B cell (primary cell): Measurements from ENCODE around the gene TNN. TPM values are rescaled to one million over a fixed set of nuclear protein-coding genes. Genes with fewer than 3 reads are reported as not detected.

Experiments used
- ATAC-seq: fragments of 200-7000 bp; cut with Tn5 transposase; one replicate; pipeline ENCODE4 v1.10.0; 2021; ENCODE audit warnings: low read depth, mild to moderate bottlenecking, moderate number of reproducible peaks, moderate library complexity
- CTCF ChIA-PET: fragments of 350-600 bp; sonication (Branson Sonifier 250); formaldehyde crosslinking; loops from one replicate; lab custom pipeline; 2021; ENCODE audit warnings: antibody characterized with exemption, inconsistent platforms; lab: Charles Lee
- POLR2A ChIA-PET: fragments of 350-600 bp; sonication (Branson Sonifier 250); formaldehyde crosslinking; loops from one replicate; lab custom pipeline; 2021; ENCODE audit warnings: antibody characterized with exemption; lab: Charles Lee
- DNase-seq: peaks from one replicate; pipeline ENCODE4 v3.0.0; 2013
- H2AFZ ChIP-seq: 2 replicates; pipeline ENCODE4 v1.6.1; 2012; ENCODE audit warnings: mild to moderate bottlenecking, low read depth, low read length; ENCODE audit not compliant: insufficient read depth, poor library complexity, severe bottlenecking
- H3K27ac ChIP-seq, 2 donors: 1 replicate in 1 of 2; 2 replicates in 1 of 2; pipeline ENCODE4 v1.5.1; 2012 to 2013; ENCODE audit warnings: low read length in 2 of 2, mild to moderate bottlenecking in 2 of 2, moderate library complexity in 1 of 2
- H3K27me3 ChIP-seq, 4 experiments: fragments of 200-600 bp in 1 of 4; sonication (generic) in 1 of 4; replicated peaks in 1 of 4; 1 replicate in 2 of 4; 2 replicates in 2 of 4; pipeline versions ENCODE4 v1.6.1 to v1.7.0; 2013 to 2016; ENCODE audit warnings: low read length in 3 of 4, mild to moderate bottlenecking in 2 of 4, mixed read lengths in 1 of 4, moderate library complexity in 1 of 4; ENCODE audit not compliant: insufficient read depth in 4 of 4, control insufficient read depth in 3 of 4; ENCODE audit errors: control extremely low read depth in 1 of 4
- H3K36me3 ChIP-seq, 2 experiments: replicated peaks in 1 of 2; 1 replicate in 1 of 2; 2 replicates in 1 of 2; pipeline versions ENCODE4 v1.6.1 to v1.7.1; 2013; ENCODE audit warnings: low read length in 1 of 2; ENCODE audit not compliant: insufficient read depth in 2 of 2, control insufficient read depth in 1 of 2; ENCODE audit errors: control extremely low read depth in 1 of 2, extremely low read depth in 1 of 2
- H3K4me1 ChIP-seq, 2 donors: fragments of 200-600 bp in 1 of 2; sonication (generic) in 1 of 2; 1 replicate in 1 of 2; 2 replicates in 1 of 2; pipeline versions ENCODE4 v1.5.1 to v1.6.1; 2013 to 2017; ENCODE audit warnings: low read length in 2 of 2; ENCODE audit not compliant: control insufficient read depth in 2 of 2, insufficient read depth in 2 of 2
- H3K4me2 ChIP-seq: replicated peaks from 2 replicates; pipeline ENCODE3; 2012; ENCODE audit warnings: mild to moderate bottlenecking, low read depth, low read length; ENCODE audit not compliant: poor library complexity, severe bottlenecking
- H3K4me3 ChIP-seq, 5 experiments: fragments of 200-600 bp in 1 of 5; sonication (generic) in 1 of 5; 1 replicate in 3 of 5; 2 replicates in 2 of 5; pipeline versions ENCODE4 v1.5.1 to v1.7.0; 2011 to 2016; ENCODE audit warnings: low read length in 4 of 5, mild to moderate bottlenecking in 4 of 5, low read depth in 2 of 5, control low read depth in 1 of 5, moderate library complexity in 1 of 5; ENCODE audit not compliant: insufficient read depth in 1 of 5; ENCODE audit errors: control extremely low read depth in 1 of 5, extremely low read depth in 1 of 5
- H3K79me2 ChIP-seq: fragments of 200-600 bp; sonication (generic); one replicate; pipeline ENCODE4 v1.6.0; 2016; ENCODE audit warnings: low read length; ENCODE audit not compliant: control insufficient read depth, insufficient read depth
- H3K9ac ChIP-seq: fragments of 200-600 bp; sonication (generic); 2 replicates; pipeline ENCODE4 v1.6.1; 2017; ENCODE audit warnings: mild to moderate bottlenecking, low read length, moderate library complexity
- H3K9me3 ChIP-seq, 3 donors: one replicate each; pipeline versions ENCODE4 v1.6.1 to v1.7.1; 2013; ENCODE audit warnings: low read length in 2 of 3; ENCODE audit not compliant: control insufficient read depth in 2 of 3, insufficient read depth in 1 of 3; ENCODE audit errors: control extremely low read depth in 1 of 3
- H4K20me1 ChIP-seq: 2 replicates; pipeline ENCODE4 v1.6.0; 2012; ENCODE audit warnings: mild to moderate bottlenecking, low read length; ENCODE audit not compliant: insufficient read depth, control insufficient read depth, poor library complexity, severe bottlenecking
- H3K27ac Mint-ChIP-seq: one replicate; pipeline ENCODE4 v1.8.0; 2021; ENCODE audit warnings: mixed read lengths
- H3K27me3 Mint-ChIP-seq: one replicate; pipeline ENCODE4 v1.8.0; 2021; ENCODE audit warnings: mixed read lengths
- H3K4me1 Mint-ChIP-seq: one replicate; pipeline ENCODE4 v1.8.0; 2021; ENCODE audit warnings: mixed read lengths
- H3K4me3 Mint-ChIP-seq: one replicate; pipeline ENCODE4 v1.8.0; 2021; ENCODE audit warnings: mixed read lengths
- H3K9me3 Mint-ChIP-seq: one replicate; pipeline ENCODE4 v1.8.0; 2022; ENCODE audit warnings: mixed read lengths; ENCODE audit not compliant: insufficient read depth
- CTCF ChIP-seq: fragments of 200-600 bp; IDR thresholded peaks from one replicate; pipeline ENCODE4 v1.8.0; 2022; ENCODE audit warnings: antibody characterized with exemption, mild to moderate bottlenecking
- EZH2 ChIP-seq: IDR thresholded peaks from 2 replicates; pipeline ENCODE4 v1.6.1; 2012; ENCODE audit warnings: borderline replicate concordance, low read depth, mild to moderate bottlenecking, moderate library complexity, low read length; ENCODE audit not compliant: insufficient read depth, poor library complexity, severe bottlenecking
- WGBS: methylation state at CpG from one replicate; pipeline ENCODE4 v1.1.5; 2013; ENCODE audit warnings: missing lambda C conversion rate; ENCODE audit not compliant: insufficient coverage; 5-methylcytosine and 5-hydroxymethylcytosine counted together
- intact Hi-C: fragments of 100-400 bp; cut with micrococcal nuclease; formaldehyde crosslinking; loops from one replicate; pipeline ENCODE4 v1.10.0; 2022
- polyA plus RNA-seq: library from polyadenylated mRNA; depleted of rRNA; stranded (reverse); fragments of >200 nt; gene quantifications from 2 replicates; pipeline ENCODE4 v1.2.3, GENCODE V29; 2012
- total RNA-seq, 2 donors: library from RNA; stranded (reverse); fragments of 120-200 nt in 1 of 2; gene quantifications; 1 replicate in 1 of 2; 2 replicates in 1 of 2; pipeline versions ENCODE4 v1.2.3 to v1.2.4, GENCODE V29; 2013 to 2022

TNN gene
- total and polyA plus RNA-seq, 2 donors (not counting 1 experiment from before 2014, with no cell fraction given) = not detected

DNA sequence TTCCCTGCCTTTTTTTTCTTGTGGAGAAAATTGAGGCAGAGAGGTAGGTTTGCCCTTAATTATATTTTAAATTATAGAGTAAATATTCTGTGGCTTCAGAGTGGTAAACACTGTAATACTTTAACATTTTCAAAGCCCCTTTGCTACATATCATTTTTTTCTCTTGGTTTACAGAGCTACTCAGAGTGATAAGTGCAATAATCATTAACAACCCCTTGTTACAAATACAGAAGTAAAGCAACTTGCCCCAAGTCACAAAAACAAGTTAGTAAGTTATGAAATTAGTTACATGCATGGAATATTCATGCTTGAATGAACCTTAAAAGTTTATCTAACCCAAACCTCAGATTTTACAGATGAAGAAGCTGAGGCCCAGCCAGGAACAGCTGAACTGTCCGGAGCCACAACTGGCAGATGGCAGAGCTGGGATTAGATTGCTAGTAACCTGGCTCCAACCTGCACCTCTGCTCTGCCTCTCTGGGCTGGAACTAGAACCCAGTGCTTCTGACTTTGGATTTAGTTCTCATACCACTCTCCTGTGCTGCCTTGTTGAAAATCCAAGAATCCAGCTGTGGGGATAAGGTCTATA is 48.7 kb downstream of the TNN start:
- Mint-ChIP-seq H3K27ac (no peak overlapping the region), H3K4me1 (no peaks in the 10 kb centered on the region), H3K27me3 (peaks cover 30% of the 10 kb centered on the region), H3K9me3 (peaks cover 8% of the 10 kb centered on the region), H3K4me3 (no peak overlapping the region)
- Histone ChIP-seq H3K27ac (no peak overlapping the region), H3K9ac (no peak overlapping the region), H2AFZ (no peak overlapping the region), H3K79me2 (no peaks in the 10 kb centered on the region), H3K36me3 (no peaks in the 10 kb centered on the region), H3K27me3 (peaks cover 0 to 8% (median 2%) of the 10 kb centered on the region in 4 experiments), H3K4me2 (no peak overlapping the region), H3K9me3 (peaks cover 0 to 12% (median 8%) of the 10 kb centered on the region in 3 donors), H3K4me3 (no peak overlapping the region), H4K20me1 (no peaks in the 10 kb centered on the region), H3K4me1 (no peaks in the 10 kb centered on the region)
- no peak for ATAC-seq
- intact Hi-C loops = no loop called here
- DNase-seq = no peak
- 80% methylated on average over 1 of the region's 1 CpG for WGBS
- POLR2A ChIA-PET = no interaction called here
- TF ChIP-seq CTCF = no peak
- TF ChIP-seq EZH2 = no peak
- CTCF ChIA-PET = interaction anchor here (0.9 to 4.7 kb wide), 3 partner anchors 9 to 87 kb away, joined by 3 to 18 read pairs (median 6); no protein-coding TSS in a partner anchor

GRCh38 chr1:175116903-175117302 is 49.3 kb downstream of the TNN start:
- Histone ChIP-seq H3K36me3 (no peaks in the 10 kb centered on the region), H3K4me2 (no peak overlapping the region), H4K20me1 (no peaks in the 10 kb centered on the region), H3K27me3 (peaks cover 0 to 8% (median 2%) of the 10 kb centered on the region in 4 experiments), H3K9me3 (peaks cover 0 to 12% (median 8%) of the 10 kb centered on the region in 3 donors), H3K4me3 (no peak overlapping the region), H3K9ac (no peak overlapping the region), H3K4me1 (no peaks in the 10 kb centered on the region), H2AFZ (no peak overlapping the region), H3K79me2 (no peaks in the 10 kb centered on the region), H3K27ac (no peak overlapping the region)
- Mint-ChIP-seq H3K4me1 (no peaks in the 10 kb centered on the region), H3K4me3 (no peak overlapping the region), H3K9me3 (peaks cover 8% of the 10 kb centered on the region), H3K27me3 (peaks cover 31% of the 10 kb centered on the region), H3K27ac (no peak overlapping the region)
- no peak for DNase-seq
- no peak for TF ChIP-seq CTCF
- TF ChIP-seq EZH2 = no peak
- ATAC-seq = no peak
- ChIA-PET CTCF (interaction anchor here (4.7 kb wide), 1 partner anchor 8 kb away, joined by 18 read pairs; no protein-coding TSS in a partner anchor), POLR2A (no interaction called here)
- intact Hi-C loops = no loop called here
- 86% methylated on average over 11 of the region's 11 CpGs for WGBS
